A549 (cell line): Measurements from ENCODE around the gene TRPM6. TPM values are rescaled to one million over a fixed set of nuclear protein-coding genes. Genes with fewer than 3 reads are reported as not detected.

Experiments used
- ATAC-seq, 2 experiments: fragments of 200-7000 bp in 1 of 2; fragments of >200 bp in 1 of 2; cut with Nextera tagmentation in 1 of 2; cut with Tn5 transposase in 1 of 2; 3 replicates each; pipeline versions ENCODE4 v1.8.0 to v1.9.1; 2018 to 2020; ENCODE audit warnings: mild to moderate bottlenecking in 1 of 2, moderate library complexity in 1 of 2
- CTCF ChIA-PET: fragments of 300-600 bp; sonication (Branson Sonifier 250); formaldehyde crosslinking; extraction: SDS; loops from one replicate; lab custom pipeline; 2021; ENCODE audit warnings: antibody characterized with exemption, inconsistent platforms; lab: Yijun Ruan, JAX
- POLR2A ChIA-PET: fragments of 350-600 bp; formaldehyde crosslinking; extraction: SDS; loops from one replicate; lab custom pipeline; 2021; ENCODE audit warnings: antibody characterized with exemption, inconsistent platforms; lab: Yijun Ruan, JAX
- DNase-seq, 2 experiments: peaks; one replicate each; pipeline versions ENCODE4 v3.0.0 to v3.0.0-alpha.2; 2011 to 2016; ENCODE audit warnings: low read depth in 1 of 2, low spot score in 1 of 2
- FAIRE-seq: peaks from 2 replicates; lab custom pipeline; 2011; peaks lifted over from hg19 to GRCh38; lab: Jason Lieb, UNC
- H3K27ac ChIP-seq, 2 experiments: fragments of >200 bp; sonication (Bioruptor Twin); formaldehyde crosslinking; 3 replicates each; pipeline ENCODE4 v1.5.1; 2016 to 2017
- H3K4me1 ChIP-seq: fragments of >200 bp; sonication (Bioruptor Twin); formaldehyde crosslinking; 3 replicates; pipeline ENCODE4 v1.6.1; 2016
- H3K4me2 ChIP-seq: fragments of >200 bp; sonication (Bioruptor Twin); formaldehyde crosslinking; 3 replicates; pipeline ENCODE4 v1.6.1; 2016
- H3K4me3 ChIP-seq: fragments of >200 bp; sonication (Bioruptor Twin); formaldehyde crosslinking; 3 replicates; pipeline ENCODE4 v1.5.1; 2016
- H3K9me3 ChIP-seq: fragments of >200 bp; sonication (Bioruptor Twin); formaldehyde crosslinking; 3 replicates; pipeline ENCODE4 v1.6.1; 2016
- CEBPB ChIP-seq, 2 experiments: fragments of >200 bp in 1 of 2; sonication (Bioruptor Twin) in 1 of 2; formaldehyde crosslinking in 1 of 2; IDR thresholded peaks; 2 replicates each; pipeline ENCODE4 v1.6.1; 2012 to 2016
- ELK1 ChIP-seq: fragments of 150-350 bp; IDR thresholded peaks from 2 replicates; pipeline ENCODE4 v1.6.1; 2014; ENCODE audit warnings: low read depth, mild to moderate bottlenecking, low read length
- GATA3 ChIP-seq: IDR thresholded peaks from 2 replicates; pipeline ENCODE4 v1.6.1; 2012; ENCODE audit warnings: borderline replicate concordance
- HES2 ChIP-seq: fragments of >200 bp; sonication (Bioruptor Twin); formaldehyde crosslinking; IDR thresholded peaks from 2 replicates; pipeline ENCODE4 v1.6.1; 2016
- HMGXB4 ChIP-seq: fragments of 250-450 bp; sonication (Bioruptor Pico); IDR thresholded peaks from 2 replicates; pipeline ENCODE4 v1.5.0; 2021; ENCODE audit warnings: mild to moderate bottlenecking, moderate library complexity, borderline replicate concordance
- HOXB13 ChIP-seq: fragments of 250-450 bp; sonication (Bioruptor Pico); IDR thresholded peaks from 2 replicates; pipeline ENCODE4 v1.5.0; 2020; ENCODE audit warnings: low read depth, mild to moderate bottlenecking, moderate library complexity
- HOXB5 ChIP-seq: fragments of 250-450 bp; sonication (Bioruptor Pico); IDR thresholded peaks from 2 replicates; pipeline ENCODE4 v1.5.0; 2020; ENCODE audit warnings: mild to moderate bottlenecking, moderate library complexity
- JUNB ChIP-seq: fragments of >200 bp; sonication (Bioruptor Twin); formaldehyde crosslinking; IDR thresholded peaks from 2 replicates; pipeline ENCODE4 v1.6.1; 2016
- KDM1A ChIP-seq: fragments of 200-600 bp; sonication (generic); IDR thresholded peaks from 2 replicates; pipeline ENCODE4 v1.6.1; 2016; ENCODE audit warnings: low read depth, mild to moderate bottlenecking
- KDM5A ChIP-seq: fragments of 200-600 bp; sonication (generic); IDR thresholded peaks from 2 replicates; pipeline ENCODE4 v1.6.1; 2016; ENCODE audit warnings: antibody characterized with exemption, mild to moderate bottlenecking
- MAFK ChIP-seq: fragments of 450-650 bp; IDR thresholded peaks from 2 replicates; pipeline ENCODE4 v1.6.1; 2014; ENCODE audit not compliant: partially characterized antibody
- MYC ChIP-seq: IDR thresholded peaks from 2 replicates; pipeline ENCODE4 v1.6.1; 2012; ENCODE audit warnings: mild to moderate bottlenecking, inconsistent platforms, low read length, improper control_type of control experiment, borderline replicate concordance
- NPAS2 ChIP-seq: fragments of 250-450 bp; sonication (Bioruptor Pico); IDR thresholded peaks from 2 replicates; pipeline ENCODE4 v1.8.0; 2022; ENCODE audit warnings: mild to moderate bottlenecking, moderate library complexity, borderline replicate concordance
- NR3C1 ChIP-seq: fragments of >200 bp; sonication (Bioruptor Twin); formaldehyde crosslinking; IDR thresholded peaks from 3 replicates; pipeline ENCODE4 v1.6.1; 2017
- PBX3 ChIP-seq: IDR thresholded peaks from 2 replicates; pipeline ENCODE4 v1.6.1; 2012
- RAD21 ChIP-seq, 2 experiments: fragments of >200 bp in 1 of 2; sonication (Bioruptor Twin) in 1 of 2; formaldehyde crosslinking in 1 of 2; IDR thresholded peaks in 1 of 2; conservative IDR thresholded peaks in 1 of 2; 2 replicates in 1 of 2; 3 replicates in 1 of 2; pipeline ENCODE4 v1.6.1; 2012 to 2018; ENCODE audit warnings: inconsistent platforms in 1 of 2
- SMC3 ChIP-seq: fragments of >200 bp; sonication (Bioruptor Twin); formaldehyde crosslinking; IDR thresholded peaks from 3 replicates; pipeline ENCODE4 v1.6.1; 2018; ENCODE audit warnings: inconsistent platforms
- SREBF2 ChIP-seq: fragments of 450-650 bp; IDR thresholded peaks from 2 replicates; pipeline ENCODE4 v1.6.1; 2014; ENCODE audit warnings: mild to moderate bottlenecking, moderate library complexity
- TFCP2L1 ChIP-seq: fragments of 250-450 bp; sonication (Bioruptor Pico); IDR thresholded peaks from 2 replicates; pipeline ENCODE4 v1.5.0; 2021; ENCODE audit warnings: mild to moderate bottlenecking
- ZC3H11A ChIP-seq: fragments of 450-650 bp; IDR thresholded peaks from 2 replicates; pipeline ENCODE4 v1.6.1; 2014; ENCODE audit warnings: antibody characterized with exemption, mild to moderate bottlenecking
- ZNF302 ChIP-seq: fragments of 250-450 bp; sonication (Bioruptor Pico); IDR thresholded peaks from 2 replicates; pipeline ENCODE4 v1.9.0; 2021; ENCODE audit warnings: inconsistent platforms, mild to moderate bottlenecking, moderate library complexity
- ZSCAN20 ChIP-seq: fragments of 250-450 bp; sonication (Bioruptor Pico); IDR thresholded peaks from 2 replicates; pipeline ENCODE4 v1.8.0; 2022; ENCODE audit warnings: mild to moderate bottlenecking, moderate library complexity
- WGBS: methylation state at CpG from one replicate; pipeline ENCODE4 v1.1.6; 2017; ENCODE audit errors: missing lambda C conversion rate; 5-methylcytosine and 5-hydroxymethylcytosine counted together
- polyA plus RNA-seq, 4 experiments: library from polyadenylated mRNA; depleted of rRNA in 3 of 4; stranded (reverse); fragments of >200 nt; fragmentation: RNase III in 1 of 4; extraction: RNeasy Plus Mini Kit Qiagen cat#74134 plus additional on column Dnase treatment in 1 of 4; gene quantifications; 2 replicates in 3 of 4; 3 replicates in 1 of 4; pipeline ENCODE4 v1.2.3, GENCODE V29; 2011 to 2017

The TRPM6 gene
- polyA plus RNA-seq, 2 of the 4 experiments (the other 2 are of a cell fraction) = 1.5 to 2.1 TPM

GRCh38 chr9:74817281-74817810 is 70.4 kb downstream of the TRPM6 start (continued):
- no peak for TF ChIP-seq RAD21 (conservative IDR thresholded peaks at IDR 0.05 in 1 of 2, IDR thresholded peaks at IDR 0.05 in 1 of 2)
- no peak for TF ChIP-seq KDM1A
- no peak for TF ChIP-seq NR3C1
- no peak for TF ChIP-seq HES2
- no peak for TF ChIP-seq HOXB13
- TF ChIP-seq ZC3H11A = no peak
- no peak for TF ChIP-seq TFCP2L1
- no peak for TF ChIP-seq ZNF302 (CRISPR knock-in tag)
- no peak for TF ChIP-seq ZSCAN20 (CRISPR knock-in tag)
- TF ChIP-seq GATA3 = no peak

- POLR2A ChIA-PET = no interaction called here
- no peak overlapping the region for H3K4me2 ChIP-seq
- CTCF ChIA-PET = interaction anchor here (0.8 kb wide), 1 partner anchor 37 kb away, joined by 3 read pairs; no protein-coding TSS in a partner anchor
- no peak overlapping the region for H3K4me3 ChIP-seq
- 87% methylated on average over 2 of the region's 2 CpGs for WGBS
- H3K4me1 ChIP-seq = no peaks in the 10 kb centered on the region
- DNase-seq (no peak), FAIRE-seq (no peak), ATAC-seq (no peak)
- no peaks in the 10 kb centered on the region for H3K9me3 ChIP-seq
- TF ChIP-seq GATA3 (no peak), SREBF2 (no peak), JUNB (no peak), SMC3 (no peak), MAFK (no peak), PBX3 (no peak), HES2 (no peak), ELK1 (no peak), NPAS2 (CRISPR knock-in tag) (no peak), HOXB5 (CRISPR knock-in tag) (no peak), MYC (no peak), HMGXB4 (CRISPR knock-in tag) (no peak), KDM5A (no peak), CEBPB (IDR thresholded peaks at IDR 0.05) (no peak), ZC3H11A (no peak)
- no peak overlapping the region for H3K27ac ChIP-seq
Measured at GRCh38 chr9:74810200-74810599, 77.5 kb downstream of the TRPM6 start.
